Astrocyte of the hippocampus (primary cell): ENCODE data around the gene IL1RAPL2.
"Not testable (repeated sequence)": the region's sequence is repeated elsewhere in the genome, so short reads cannot be mapped to it uniquely, and the experiment has no call there.

Experiments
- DNase-seq: peaks from one replicate; pipeline ENCODE4 v3.0.0; 2011; ENCODE audit warnings: low read depth, low spot score

IL1RAPL2 gene

GRCh38 chrX:104670051-104670450, 104.1 kb downstream of the IL1RAPL2 start:
- DNase-seq = no peak

GRCh38 chrX:104677517-104677916, 111.5 kb downstream of the IL1RAPL2 start:
- not testable (repeated sequence) for DNase-seq

GRCh38 chrX:104679175-104679574, 113.2 kb downstream of the IL1RAPL2 start:
- no peak for DNase-seq

GRCh38 chrX:104681214-104681613, 115.2 kb downstream of the IL1RAPL2 start:
- DNase-seq = no peak

GRCh38 chrX:104684077-104684476, 118.1 kb downstream of the IL1RAPL2 start:
- no peak for DNase-seq

- no peak for DNase-seq
Measured at GRCh38 chrX:104695593-104695992, 129.6 kb downstream of the IL1RAPL2 start.

- no peak for DNase-seq
Measured at GRCh38 chrX:104696667-104697066, 130.7 kb downstream of the IL1RAPL2 start.

GRCh38 chrX:104697294-104697693, 131.3 kb downstream of the IL1RAPL2 start:
- DNase-seq = no peak

- no peak for DNase-seq
Measured at GRCh38 chrX:104707042-104707441, 141.0 kb downstream of the IL1RAPL2 start.

- no peak for DNase-seq
Measured at GRCh38 chrX:104707572-104707971, 141.6 kb downstream of the IL1RAPL2 start.

GRCh38 chrX:104712515-104712914, 146.5 kb downstream of the IL1RAPL2 start:
- no peak for DNase-seq

- DNase-seq = no peak
Measured at GRCh38 chrX:104721854-104722253, 155.9 kb downstream of the IL1RAPL2 start.

GRCh38 chrX:104728456-104728855, 162.5 kb downstream of the IL1RAPL2 start:
- no peak for DNase-seq

GRCh38 chrX:104742355-104742754, 176.4 kb downstream of the IL1RAPL2 start:
- no peak for DNase-seq

- DNase-seq = no peak
Measured at GRCh38 chrX:104745152-104745551, 179.2 kb downstream of the IL1RAPL2 start.

- peak; percentile 2 for DNase-seq
Measured at GRCh38 chrX:104749951-104750610, 184.1 kb downstream of the IL1RAPL2 start.

- DNase-seq = no peak
Measured at GRCh38 chrX:104762641-104763040, 196.6 kb downstream of the IL1RAPL2 start.

GRCh38 chrX:104789784-104790183, 223.8 kb downstream of the IL1RAPL2 start:
- DNase-seq = no peak

- DNase-seq = no peak
Measured at GRCh38 chrX:104795804-104796203, 229.8 kb downstream of the IL1RAPL2 start.

- DNase-seq = no peak
Measured at GRCh38 chrX:104803219-104803618, 237.2 kb downstream of the IL1RAPL2 start.

- peak; percentile 1 for DNase-seq
Measured at GRCh38 chrX:104806346-104806745, 240.3 kb downstream of the IL1RAPL2 start.

- DNase-seq = peak; percentile 1
Measured at GRCh38 chrX:104833401-104833800, 267.4 kb downstream of the IL1RAPL2 start.

GRCh38 chrX:104842646-104843045, 276.6 kb downstream of the IL1RAPL2 start:
- DNase-seq = no peak

GRCh38 chrX:104852241-104852640, 286.2 kb downstream of the IL1RAPL2 start:
- DNase-seq = no peak
